Measurements from ENCODE around the gene EPOP. TPM values are rescaled to one million over a fixed set of nuclear protein-coding genes. Genes with fewer than 3 reads are reported as not detected.
A peak's percentile ranks its signal among the peaks of the same experiment; 100 is the strongest.

EPOP gene
- total RNA-seq, 2 experiments from 2014 or later = 33.6 to 33.7 TPM

- no peak for DNase-seq
- Mint-ChIP-seq H3K36me3 (peaks cover 43% of the 10 kb centered on the region), H3K27me3 (no peaks in the 10 kb centered on the region), H3K4me3 (no peak overlapping the region), H3K27ac (peak overlapping the region; percentile 57), H3K4me1 (peaks cover 59% of the 10 kb centered on the region), H3K9me3 (no peaks in the 10 kb centered on the region)
Observed at GRCh38 chr17:38709864-38710603, 35.3 kb upstream of the EPOP start.

- H3K36me3 Mint-ChIP-seq = peaks cover 44% of the 10 kb centered on the region
- H3K27ac Mint-ChIP-seq = peak overlapping the region; percentile 57
- H3K4me3 Mint-ChIP-seq = no peak overlapping the region
- no peak for DNase-seq
- no peaks in the 10 kb centered on the region for H3K27me3 Mint-ChIP-seq
- no peaks in the 10 kb centered on the region for H3K9me3 Mint-ChIP-seq
- peaks cover 52% of the 10 kb centered on the region for H3K4me1 Mint-ChIP-seq
Observed at GRCh38 chr17:38709104-38709820, 34.5 kb upstream of the EPOP start.

- Mint-ChIP-seq H3K4me1 (peaks cover 51% of the 10 kb centered on the region), H3K36me3 (peaks cover 48% of the 10 kb centered on the region), H3K9me3 (no peaks in the 10 kb centered on the region), H3K27me3 (no peaks in the 10 kb centered on the region), H3K4me3 (peak overlapping the region; percentile 96), H3K27ac (peak overlapping the region; percentile 91)
- no peak for DNase-seq
Observed at GRCh38 chr17:38707678-38708351, 33.1 kb upstream of the EPOP start.

GRCh38 chr17:38706505-38707216 lies 31.9 kb upstream of the EPOP start:
- Mint-ChIP-seq H3K36me3 (peaks cover 47% of the 10 kb centered on the region), H3K4me3 (peak overlapping the region; percentile 96), H3K4me1 (peaks cover 45% of the 10 kb centered on the region), H3K9me3 (no peaks in the 10 kb centered on the region), H3K27me3 (no peaks in the 10 kb centered on the region), H3K27ac (peak overlapping the region; percentile 91)
- DNase-seq = peak; percentile 45

GRCh38 chr17:38705803-38706504 lies 31.2 kb upstream of the EPOP start:
- H3K4me1 Mint-ChIP-seq = peaks cover 45% of the 10 kb centered on the region
- H3K9me3 Mint-ChIP-seq = no peaks in the 10 kb centered on the region
- H3K27ac Mint-ChIP-seq = peak overlapping the region; percentile 91
- H3K4me3 Mint-ChIP-seq = peak overlapping the region; percentile 96
- peaks cover 43% of the 10 kb centered on the region for H3K36me3 Mint-ChIP-seq
- H3K27me3 Mint-ChIP-seq = no peaks in the 10 kb centered on the region
- DNase-seq = no peak

GRCh38 chr17:38705523-38705802 lies 30.7 kb upstream of the EPOP start:
- H3K4me1 Mint-ChIP-seq = peaks cover 48% of the 10 kb centered on the region
- no peaks in the 10 kb centered on the region for H3K27me3 Mint-ChIP-seq
- peaks cover 43% of the 10 kb centered on the region for H3K36me3 Mint-ChIP-seq
- DNase-seq = no peak
- H3K9me3 Mint-ChIP-seq = no peaks in the 10 kb centered on the region
- H3K4me3 Mint-ChIP-seq = peak overlapping the region; percentile 96
- H3K27ac Mint-ChIP-seq = peak overlapping the region; percentile 62

- peaks cover 42% of the 10 kb centered on the region for H3K36me3 Mint-ChIP-seq
- H3K4me3 Mint-ChIP-seq = peak within 1 kb of the TSS; percentile 96
- H3K27me3 Mint-ChIP-seq = no peaks in the 10 kb centered on the region
- H3K9me3 Mint-ChIP-seq = peaks cover 4% of the 10 kb centered on the region
- H3K27ac Mint-ChIP-seq = peak within 1 kb of the TSS; percentile 100
- peaks cover 47% of the 10 kb centered on the region for H3K4me1 Mint-ChIP-seq
- peak; percentile 77 for DNase-seq
Observed at GRCh38 chr17:38704606-38705522, 30.1 kb upstream of the EPOP start, which contains the start of gene MLLT6. Gene MLLT6, plus strand, starts transcription at chr17:38705273. Its CDS starts 360 bp downstream, at chr17:38705633.

- Mint-ChIP-seq H3K9me3 (peaks cover 4% of the 10 kb centered on the region), H3K27ac (peak overlapping the region; percentile 100), H3K27me3 (no peaks in the 10 kb centered on the region), H3K36me3 (peaks cover 37% of the 10 kb centered on the region), H3K4me1 (peaks cover 45% of the 10 kb centered on the region), H3K4me3 (peak overlapping the region; percentile 96)
- peak; percentile 87 for DNase-seq
Observed at GRCh38 chr17:38703742-38704605, 29.2 kb upstream of the EPOP start.

GRCh38 chr17:38702916-38703741 lies 28.4 kb upstream of the EPOP start:
- Mint-ChIP-seq H3K9me3 (peaks cover 4% of the 10 kb centered on the region), H3K36me3 (peaks cover 35% of the 10 kb centered on the region), H3K27me3 (no peaks in the 10 kb centered on the region), H3K27ac (peak overlapping the region; percentile 100), H3K4me3 (peak overlapping the region; percentile 96), H3K4me1 (peaks cover 42% of the 10 kb centered on the region)
- no peak for DNase-seq

GRCh38 chr17:38702166-38702915 lies 27.6 kb upstream of the EPOP start:
- DNase-seq = peak; percentile 85
- Mint-ChIP-seq H3K27ac (peak overlapping the region; percentile 100), H3K4me1 (peaks cover 42% of the 10 kb centered on the region), H3K36me3 (peaks cover 29% of the 10 kb centered on the region), H3K27me3 (no peaks in the 10 kb centered on the region), H3K4me3 (peak overlapping the region; percentile 96), H3K9me3 (peaks cover 4% of the 10 kb centered on the region)

- peak overlapping the region; percentile 64 for H3K4me3 Mint-ChIP-seq
- H3K27me3 Mint-ChIP-seq = no peaks in the 10 kb centered on the region
- peaks cover 4% of the 10 kb centered on the region for H3K9me3 Mint-ChIP-seq
- H3K36me3 Mint-ChIP-seq = peaks cover 23% of the 10 kb centered on the region
- peaks cover 43% of the 10 kb centered on the region for H3K4me1 Mint-ChIP-seq
- DNase-seq = peak; percentile 87
- peak overlapping the region; percentile 99 for H3K27ac Mint-ChIP-seq
Observed at GRCh38 chr17:38701504-38702165, 26.9 kb upstream of the EPOP start.

All from activated naive CD8-positive, alpha-beta T cell treated with anti-CD3 and anti-CD28 coated beads for 36 hours (primary cell).